HUDEP-2 (cell line): ENCODE results near the gene P2RX1.
"Not testable (repeated sequence)": the region's sequence is repeated elsewhere in the genome, so short reads cannot be mapped to it uniquely, and the experiment has no call there.

ENCODE experiments used
- DNase-seq, 76 experiments: peaks; one replicate each; lab custom pipeline; 2025; ENCODE audit not compliant: unreplicated experiment in 76 of 76; lab: John Stamatoyannopoulos, UW

P2RX1 gene

GRCh38 chr17:3952186-3952585 lies 35.9 kb upstream of the P2RX1 start:
- no peak for DNase-seq

GRCh38 chr17:3951420-3951819 lies 35.2 kb upstream of the P2RX1 start:
- DNase-seq, result no peak

GRCh38 chr17:3951003-3951402 lies 34.7 kb upstream of the P2RX1 start:
- DNase-seq, result no peak

- DNase-seq, result no peak
Observed at GRCh38 chr17:3950584-3950983, 34.3 kb upstream of the P2RX1 start.

- no peak for DNase-seq
Observed at GRCh38 chr17:3949418-3949817, 33.2 kb upstream of the P2RX1 start.

- not testable (repeated sequence) for DNase-seq
Observed at GRCh38 chr17:3948551-3948950, 32.3 kb upstream of the P2RX1 start.

GRCh38 chr17:3947318-3947810 lies 31.1 kb upstream of the P2RX1 start:
- DNase-seq, result no peak

- no peak for DNase-seq
Observed at GRCh38 chr17:3946711-3947235, 30.5 kb upstream of the P2RX1 start.

- DNase-seq, result peak in 17 of 76 experiments; percentile 3 to 35 (median 13)
Observed at GRCh38 chr17:3944485-3945388, 28.5 kb upstream of the P2RX1 start.

GRCh38 chr17:3943240-3943891 lies 27.1 kb upstream of the P2RX1 start:
- DNase-seq, result no peak

GRCh38 chr17:3940965-3941698 lies 24.9 kb upstream of the P2RX1 start:
- DNase-seq, result no peak

GRCh38 chr17:3937359-3937758 lies 21.1 kb upstream of the P2RX1 start:
- no peak for DNase-seq

- no peak for DNase-seq
Observed at GRCh38 chr17:3935825-3936355, 19.6 kb upstream of the P2RX1 start.

GRCh38 chr17:3935140-3935542 lies 18.9 kb upstream of the P2RX1 start:
- peak in 51 of 76 experiments; percentile 3 to 82 (median 38) for DNase-seq

GRCh38 chr17:3929764-3930163 lies 13.5 kb upstream of the P2RX1 start:
- DNase-seq, result no peak

- DNase-seq, result no peak
Observed at GRCh38 chr17:3929181-3929580, 12.9 kb upstream of the P2RX1 start.

GRCh38 chr17:3928406-3928805 lies 12.1 kb upstream of the P2RX1 start:
- DNase-seq, result peak in 2 of 76 experiments; percentile 7 to 10

- no peak for DNase-seq
Observed at GRCh38 chr17:3927628-3928340, 11.5 kb upstream of the P2RX1 start.

GRCh38 chr17:3926860-3927627 lies 10.8 kb upstream of the P2RX1 start:
- no peak for DNase-seq
